DND-41 (cell line): Measurements from ENCODE around the gene MGAT4C.

Source experiments
- ATAC-seq: fragments of 200-7000 bp; cut with Tn5 transposase; 3 replicates; pipeline ENCODE4 v1.9.1; 2021; ENCODE audit warnings: low read depth; ENCODE audit not compliant: insufficient read depth
- DNase-seq: peaks from one replicate; pipeline ENCODE4 v3.0.0-alpha.2; 2020
- H2AFZ ChIP-seq: 2 replicates; pipeline ENCODE4 v1.6.0; 2012; ENCODE audit warnings: low read depth, low read length
- H3K27ac ChIP-seq: 2 replicates; pipeline ENCODE4 v1.5.1; 2012; ENCODE audit warnings: low read length, inconsistent platforms
- H3K27me3 ChIP-seq: fragments of 200-600 bp; sonication (generic); 2 replicates; pipeline ENCODE4 v1.6.0; 2012; ENCODE audit warnings: low read length, mild to moderate bottlenecking, inconsistent platforms; ENCODE audit not compliant: insufficient read depth, poor library complexity
- H3K36me3 ChIP-seq: 2 replicates; pipeline ENCODE4 v1.5.1; 2012; ENCODE audit warnings: low read length, inconsistent platforms; ENCODE audit not compliant: insufficient read depth
- H3K4me1 ChIP-seq: 2 replicates; pipeline ENCODE4 v1.5.1; 2012; ENCODE audit warnings: mild to moderate bottlenecking, low read length; ENCODE audit not compliant: insufficient read depth
- H3K4me2 ChIP-seq: 2 replicates; pipeline ENCODE4 v1.6.0; 2012; ENCODE audit warnings: mild to moderate bottlenecking, moderate library complexity, low read length, inconsistent platforms; ENCODE audit not compliant: insufficient read depth
- H3K4me3 ChIP-seq, 2 experiments: fragments of 200-600 bp in 1 of 2; shearing (Covaris generic) in 1 of 2; 2 replicates each; pipeline ENCODE4 v1.5.1; 2012 to 2016; ENCODE audit warnings: inconsistent platforms in 2 of 2, low read length in 2 of 2, mild to moderate bottlenecking in 2 of 2, low read depth in 1 of 2, moderate library complexity in 1 of 2
- H3K79me2 ChIP-seq: 2 replicates; pipeline ENCODE4 v1.6.0; 2012; ENCODE audit warnings: low read length, inconsistent platforms; ENCODE audit not compliant: insufficient read depth
- H3K9ac ChIP-seq: 2 replicates; pipeline ENCODE4 v1.6.0; 2012; ENCODE audit warnings: low read depth, mild to moderate bottlenecking, inconsistent platforms, low read length, moderate library complexity
- H3K9me3 ChIP-seq: 2 replicates; pipeline ENCODE4 v1.5.1; 2012; ENCODE audit warnings: low read length, moderate library complexity, mild to moderate bottlenecking, inconsistent platforms; ENCODE audit not compliant: insufficient read depth, severe bottlenecking
- H4K20me1 ChIP-seq: 2 replicates; pipeline ENCODE4 v1.6.0; 2012; ENCODE audit warnings: low read length; ENCODE audit not compliant: insufficient read depth
- EZH2 ChIP-seq: IDR thresholded peaks from 3 replicates; pipeline ENCODE4 v1.6.1; 2012; ENCODE audit warnings: borderline replicate concordance, low read depth, mild to moderate bottlenecking, moderate library complexity, low read length, inconsistent platforms; ENCODE audit not compliant: severe bottlenecking
- TF ChIP-seq, protein P1 (sequence below): IDR thresholded peaks from 2 replicates; pipeline ENCODE4 v1.5.1; 2012; ENCODE audit warnings: borderline replicate concordance, low read length, moderate library complexity, mild to moderate bottlenecking; ENCODE audit not compliant: poor library complexity, severe bottlenecking; ENCODE audit errors: extremely low read depth

Gene MGAT4C

DNA sequence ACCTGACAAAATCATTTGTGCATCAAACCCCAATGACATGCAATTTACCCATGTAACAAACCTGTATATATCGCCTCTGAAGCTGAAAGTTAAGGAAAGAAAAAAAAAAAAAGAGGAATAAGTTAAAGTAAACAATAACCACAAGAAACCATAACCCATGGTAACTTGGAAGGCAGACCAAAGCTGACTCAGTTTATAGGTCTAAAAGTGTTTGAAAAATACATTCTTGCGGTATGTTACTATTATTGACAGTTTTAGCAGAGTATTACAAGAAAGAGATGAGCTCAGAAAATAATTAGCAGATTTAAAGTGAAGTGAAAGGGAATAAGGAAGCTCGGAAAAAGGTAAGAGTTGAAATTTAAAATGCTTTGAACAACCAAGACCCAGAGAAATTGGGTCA, 34.4 kb upstream of the MGAT4C start:
- H3K9me3 ChIP-seq, result no peaks in the 10 kb centered on the region
- no peak overlapping the region for H3K27ac ChIP-seq
- no peak overlapping the region for H3K9ac ChIP-seq
- H3K79me2 ChIP-seq, result no peaks in the 10 kb centered on the region
- no peaks in the 10 kb centered on the region for H3K36me3 ChIP-seq
- DNase-seq (no peak), ATAC-seq (no peak)
- H2AFZ ChIP-seq, result no peak overlapping the region
- H3K27me3 ChIP-seq, result no peaks in the 10 kb centered on the region
- TF ChIP-seq, protein P1, sequence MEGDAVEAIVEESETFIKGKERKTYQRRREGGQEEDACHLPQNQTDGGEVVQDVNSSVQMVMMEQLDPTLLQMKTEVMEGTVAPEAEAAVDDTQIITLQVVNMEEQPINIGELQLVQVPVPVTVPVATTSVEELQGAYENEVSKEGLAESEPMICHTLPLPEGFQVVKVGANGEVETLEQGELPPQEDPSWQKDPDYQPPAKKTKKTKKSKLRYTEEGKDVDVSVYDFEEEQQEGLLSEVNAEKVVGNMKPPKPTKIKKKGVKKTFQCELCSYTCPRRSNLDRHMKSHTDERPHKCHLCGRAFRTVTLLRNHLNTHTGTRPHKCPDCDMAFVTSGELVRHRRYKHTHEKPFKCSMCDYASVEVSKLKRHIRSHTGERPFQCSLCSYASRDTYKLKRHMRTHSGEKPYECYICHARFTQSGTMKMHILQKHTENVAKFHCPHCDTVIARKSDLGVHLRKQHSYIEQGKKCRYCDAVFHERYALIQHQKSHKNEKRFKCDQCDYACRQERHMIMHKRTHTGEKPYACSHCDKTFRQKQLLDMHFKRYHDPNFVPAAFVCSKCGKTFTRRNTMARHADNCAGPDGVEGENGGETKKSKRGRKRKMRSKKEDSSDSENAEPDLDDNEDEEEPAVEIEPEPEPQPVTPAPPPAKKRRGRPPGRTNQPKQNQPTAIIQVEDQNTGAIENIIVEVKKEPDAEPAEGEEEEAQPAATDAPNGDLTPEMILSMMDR, result no peak
- no peak for TF ChIP-seq EZH2
- no peaks in the 10 kb centered on the region for H4K20me1 ChIP-seq
- no peaks in the 10 kb centered on the region for H3K4me1 ChIP-seq
- no peak overlapping the region for H3K4me2 ChIP-seq
- no peak overlapping the region for H3K4me3 ChIP-seq

DNA sequence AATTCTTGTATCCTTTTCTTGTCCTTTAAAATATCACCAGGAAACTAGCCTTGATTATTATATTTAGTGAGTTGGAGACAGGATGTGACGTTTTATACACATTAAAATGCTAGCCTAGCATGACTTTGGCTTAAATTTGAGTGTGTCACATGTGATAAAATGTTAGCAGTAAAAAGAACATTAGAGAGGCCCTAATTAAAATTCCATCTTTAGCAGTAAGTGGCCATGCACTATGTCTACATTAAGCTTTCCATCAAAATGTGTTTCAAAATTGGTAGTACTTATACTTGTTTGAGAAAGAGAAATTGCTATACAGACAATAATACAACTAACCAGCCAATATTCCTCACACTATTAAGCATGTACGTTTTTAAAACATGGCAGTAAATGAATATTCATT, 29.9 kb upstream of the MGAT4C start:
- no peak overlapping the region for H3K4me2 ChIP-seq
- no peak overlapping the region for H2AFZ ChIP-seq
- no peak overlapping the region for H3K9ac ChIP-seq
- H4K20me1 ChIP-seq, result no peaks in the 10 kb centered on the region
- no peaks in the 10 kb centered on the region for H3K9me3 ChIP-seq
- no peaks in the 10 kb centered on the region for H3K4me1 ChIP-seq
- DNase-seq (no peak), ATAC-seq (no peak)
- no peaks in the 10 kb centered on the region for H3K79me2 ChIP-seq
- H3K4me3 ChIP-seq, result no peak overlapping the region
- TF ChIP-seq, protein P1, result no peak
- TF ChIP-seq EZH2, result no peak
- no peaks in the 10 kb centered on the region for H3K27me3 ChIP-seq
- no peaks in the 10 kb centered on the region for H3K36me3 ChIP-seq
- H3K27ac ChIP-seq, result no peak overlapping the region

DNA sequence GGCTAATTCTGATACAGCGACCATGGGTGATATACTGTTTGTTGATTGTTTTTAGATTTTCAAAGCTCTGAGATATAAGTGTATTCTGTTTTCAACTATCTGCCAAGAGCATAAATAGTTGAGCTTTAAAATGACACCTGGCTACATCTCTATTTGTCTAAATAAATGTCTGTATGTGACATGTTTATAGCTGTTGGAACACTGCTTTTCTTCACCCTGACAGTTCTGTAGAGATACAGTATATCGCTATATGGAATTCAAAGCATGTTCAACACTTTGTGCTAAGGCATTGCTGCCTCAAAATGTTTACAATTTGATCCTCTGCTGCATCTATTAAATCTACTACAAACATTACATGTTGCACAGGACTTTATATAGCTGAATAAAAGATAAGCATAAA, 27.4 kb upstream of the MGAT4C start:
- TF ChIP-seq, protein P1, result no peak
- no peak for TF ChIP-seq EZH2
- DNase-seq, result no peak
- no peaks in the 10 kb centered on the region for H3K9me3 ChIP-seq

DNA sequence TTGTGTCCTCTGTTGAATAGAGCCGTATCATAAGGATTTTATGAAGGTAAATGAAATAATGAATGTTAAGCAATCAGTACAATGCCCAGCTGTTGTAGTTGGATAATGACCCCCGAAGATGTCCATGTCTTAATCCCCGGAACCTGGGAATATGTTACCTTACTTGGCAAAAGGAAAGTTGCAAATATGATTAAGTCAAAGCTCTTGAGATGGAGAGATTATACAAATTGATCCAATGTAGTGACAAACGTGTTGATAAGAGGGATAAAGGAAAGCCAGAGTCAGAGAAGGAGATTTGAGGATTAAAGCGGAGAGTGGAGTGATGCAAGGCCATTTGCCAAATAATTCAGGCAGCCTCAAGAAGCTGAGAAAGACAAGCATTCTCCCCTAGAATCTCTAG, 19.2 kb upstream of the MGAT4C start:
- no peak for TF ChIP-seq EZH2
- TF ChIP-seq, protein P1, result no peak
- no peaks in the 10 kb centered on the region for H3K79me2 ChIP-seq
- H3K27me3 ChIP-seq, result no peaks in the 10 kb centered on the region
- no peaks in the 10 kb centered on the region for H3K36me3 ChIP-seq
- H3K4me1 ChIP-seq, result no peaks in the 10 kb centered on the region
- ATAC-seq, result no peak
- no peak overlapping the region for H3K9ac ChIP-seq
- no peak overlapping the region for H3K27ac ChIP-seq
- H3K4me2 ChIP-seq, result no peak overlapping the region
- no peak for DNase-seq
- H4K20me1 ChIP-seq, result no peaks in the 10 kb centered on the region
- H3K9me3 ChIP-seq, result no peaks in the 10 kb centered on the region
- H2AFZ ChIP-seq, result no peak overlapping the region
- no peak overlapping the region for H3K4me3 ChIP-seq

More for the DNA sequence above, 27.4 kb upstream of the MGAT4C start:
- H3K4me3 ChIP-seq, result no peak overlapping the region
- H4K20me1 ChIP-seq, result no peaks in the 10 kb centered on the region
- no peaks in the 10 kb centered on the region for H3K4me1 ChIP-seq
- H2AFZ ChIP-seq, result no peak overlapping the region
- H3K27ac ChIP-seq, result no peak overlapping the region
- H3K9ac ChIP-seq, result no peak overlapping the region
- H3K27me3 ChIP-seq, result no peaks in the 10 kb centered on the region
- H3K36me3 ChIP-seq, result no peaks in the 10 kb centered on the region
- ATAC-seq, result no peak
- H3K79me2 ChIP-seq, result no peaks in the 10 kb centered on the region
- no peak overlapping the region for H3K4me2 ChIP-seq
